Measurements from ENCODE around the gene SPI1. TPM values are rescaled to one million over a fixed set of nuclear protein-coding genes. Genes with fewer than 3 reads are reported as not detected.

SPI1 gene
- total and polyA plus RNA-seq, 4 donors, result 6.3 to 56.0 (median 39.4) TPM

GRCh38 chr11:47414685-47415070 is 36.3 kb upstream of the SPI1 start:
- ATAC-seq (ENCODE audit: low FRiP score) (no peak), DNase-seq (no peak)
- peak overlapping the region in 1 of 2 donors; percentile 3 for H3K27ac ChIP-seq (ENCODE audit: low read depth in 1 of 2, low read length in 2 of 2)
- 89 to 94% methylated on average over 18 to 19 of the region's 19 CpGs for WGBS, 2 donors
- H3K27me3 ChIP-seq (ENCODE audit: control insufficient read depth in 1 of 2, insufficient read depth in 2 of 2, low read length in 1 of 2), result no peaks in the 10 kb centered on the region
- H3K36me3 ChIP-seq (ENCODE audit: control insufficient read depth in 1 of 2, insufficient read depth in 2 of 2, low read length in 1 of 2), result peaks cover 0 to 7% of the 10 kb centered on the region in 2 donors
- no peaks in the 10 kb centered on the region for H3K9me3 ChIP-seq (ENCODE audit: control insufficient read depth, low read length)
- intact Hi-C loops (cut with DNase I), result no loop called here
- no peak overlapping the region for H3K4me3 ChIP-seq (ENCODE audit: low read length in 2 of 2)
- no peaks in the 10 kb centered on the region for H3K4me1 ChIP-seq (ENCODE audit: control insufficient read depth in 1 of 2, insufficient read depth in 2 of 2, low read length in 2 of 2)

GRCh38 chr11:47413908-47414684 is 35.7 kb upstream of the SPI1 start:
- no peak for DNase-seq

GRCh38 chr11:47413351-47413750 is 35.0 kb upstream of the SPI1 start:
- WGBS, 2 donors, result 93 to 94% methylated on average over 13 of the region's 13 CpGs
- H3K27ac ChIP-seq (ENCODE audit: low read depth in 1 of 2, low read length in 2 of 2), result peak overlapping the region in 1 of 2 donors; percentile 18
- H3K36me3 ChIP-seq (ENCODE audit: control insufficient read depth in 1 of 2, insufficient read depth in 2 of 2, low read length in 1 of 2), result peaks cover 0 to 3% of the 10 kb centered on the region in 2 donors
- no peaks in the 10 kb centered on the region for H3K27me3 ChIP-seq (ENCODE audit: control insufficient read depth in 1 of 2, insufficient read depth in 2 of 2, low read length in 1 of 2)
- no peaks in the 10 kb centered on the region for H3K9me3 ChIP-seq (ENCODE audit: control insufficient read depth, low read length)
- ATAC-seq (ENCODE audit: low FRiP score) (no peak), DNase-seq (no peak)
- H3K4me1 ChIP-seq (ENCODE audit: control insufficient read depth in 1 of 2, insufficient read depth in 2 of 2, low read length in 2 of 2), result no peaks in the 10 kb centered on the region
- H3K4me3 ChIP-seq (ENCODE audit: low read length in 2 of 2), result no peak overlapping the region
- intact Hi-C loops (cut with DNase I), result no loop called here

More at GRCh38 chr11:47413908-47414684, 35.7 kb upstream of the SPI1 start:
- no peak overlapping the region for H3K4me3 ChIP-seq (ENCODE audit: low read length in 2 of 2)
- no peaks in the 10 kb centered on the region for H3K9me3 ChIP-seq (ENCODE audit: control insufficient read depth, low read length)
- H3K36me3 ChIP-seq (ENCODE audit: control insufficient read depth in 1 of 2, insufficient read depth in 2 of 2, low read length in 1 of 2), result peaks cover 0 to 7% of the 10 kb centered on the region in 2 donors
- no peak for ATAC-seq (ENCODE audit: low FRiP score)
- H3K27me3 ChIP-seq (ENCODE audit: control insufficient read depth in 1 of 2, insufficient read depth in 2 of 2, low read length in 1 of 2), result no peaks in the 10 kb centered on the region
- H3K27ac ChIP-seq (ENCODE audit: low read depth in 1 of 2, low read length in 2 of 2), result peak overlapping the region in 1 of 2 donors; percentile 18
- intact Hi-C loops (cut with DNase I), result no loop called here
- WGBS, 2 donors, result 76 to 81% methylated on average over 16 of the region's 16 CpGs
- H3K4me1 ChIP-seq (ENCODE audit: control insufficient read depth in 1 of 2, insufficient read depth in 2 of 2, low read length in 2 of 2), result no peaks in the 10 kb centered on the region

- intact Hi-C loops (cut with DNase I), result no loop called here
- DNase-seq, result peak; percentile 74 to 86
- WGBS, 2 donors, result 73 to 77% methylated on average over 11 to 12 of the region's 12 CpGs
- Histone ChIP-seq H3K9me3 (ENCODE audit: control insufficient read depth, low read length) (no peaks in the 10 kb centered on the region), H3K27ac (ENCODE audit: low read depth in 1 of 2, low read length in 2 of 2) (no peak overlapping the region), H3K4me1 (ENCODE audit: control insufficient read depth in 1 of 2, insufficient read depth in 2 of 2, low read length in 2 of 2) (no peaks in the 10 kb centered on the region), H3K4me3 (ENCODE audit: low read length in 2 of 2) (no peak overlapping the region), H3K36me3 (ENCODE audit: control insufficient read depth in 1 of 2, insufficient read depth in 2 of 2, low read length in 1 of 2) (peaks cover 0 to 3% of the 10 kb centered on the region in 2 donors), H3K27me3 (ENCODE audit: control insufficient read depth in 1 of 2, insufficient read depth in 2 of 2, low read length in 1 of 2) (no peaks in the 10 kb centered on the region)
- ATAC-seq (ENCODE audit: low FRiP score), result no peak
Observed at GRCh38 chr11:47411884-47412746, 33.8 kb upstream of the SPI1 start.

- no peak overlapping the region for H3K4me3 ChIP-seq (ENCODE audit: low read length in 2 of 2)
- no peaks in the 10 kb centered on the region for H3K9me3 ChIP-seq (ENCODE audit: control insufficient read depth, low read length)
- no peaks in the 10 kb centered on the region for H3K27me3 ChIP-seq (ENCODE audit: control insufficient read depth in 1 of 2, insufficient read depth in 2 of 2, low read length in 1 of 2)
- H3K4me1 ChIP-seq (ENCODE audit: control insufficient read depth in 1 of 2, insufficient read depth in 2 of 2, low read length in 2 of 2), result no peaks in the 10 kb centered on the region
- H3K36me3 ChIP-seq (ENCODE audit: control insufficient read depth in 1 of 2, insufficient read depth in 2 of 2, low read length in 1 of 2), result peaks cover 0 to 3% of the 10 kb centered on the region in 2 donors
- intact Hi-C loops (cut with DNase I), result no loop called here
- WGBS, 2 donors, result 73% methylated on average over 12 of the region's 12 CpGs
- peak overlapping the region in 1 of 2 donors; percentile 79 for H3K27ac ChIP-seq (ENCODE audit: low read depth in 1 of 2, low read length in 2 of 2)
- DNase-seq (no peak), ATAC-seq (ENCODE audit: low FRiP score) (no peak)
Observed at GRCh38 chr11:47410370-47411264, 32.3 kb upstream of the SPI1 start.

- H3K36me3 ChIP-seq (ENCODE audit: control insufficient read depth in 1 of 2, insufficient read depth in 2 of 2, low read length in 1 of 2), result peaks cover 0 to 3% of the 10 kb centered on the region in 2 donors
- H3K4me1 ChIP-seq (ENCODE audit: control insufficient read depth in 1 of 2, insufficient read depth in 2 of 2, low read length in 2 of 2), result no peaks in the 10 kb centered on the region
- ATAC-seq (ENCODE audit: low FRiP score) (no peak), DNase-seq (peak in 1 of 2 donors; percentile 78)
- H3K27me3 ChIP-seq (ENCODE audit: control insufficient read depth in 1 of 2, insufficient read depth in 2 of 2, low read length in 1 of 2), result no peaks in the 10 kb centered on the region
- intact Hi-C loops (cut with DNase I), result loop anchor here in 1 of 2 donors (5.0 to 10.0 kb wide), 2 partner anchors 37 to 165 kb away; partner anchors contain the start of genes KBTBD4 and NDUFS3
- no peaks in the 10 kb centered on the region for H3K9me3 ChIP-seq (ENCODE audit: control insufficient read depth, low read length)
- peak overlapping the region; percentile 16 to 79 for H3K27ac ChIP-seq (ENCODE audit: low read depth in 1 of 2, low read length in 2 of 2)
- H3K4me3 ChIP-seq (ENCODE audit: low read length in 2 of 2), result peak overlapping the region; percentile 19 to 58
- 33 to 46% methylated on average over 25 to 31 of the region's 31 CpGs for WGBS, 2 donors
Observed at GRCh38 chr11:47409440-47410369, 31.4 kb upstream of the SPI1 start.

- DNase-seq (peak; percentile 82 to 88), ATAC-seq (ENCODE audit: low FRiP score) (peak; percentile 1)
- intact Hi-C loops (cut with DNase I), result loop anchor here in 1 of 2 donors (5.0 to 10.0 kb wide), 2 partner anchors 37 to 166 kb away; partner anchors contain the start of genes KBTBD4 and NDUFS3
- Histone ChIP-seq H3K4me3 (ENCODE audit: low read length in 2 of 2) (peak overlapping the region; percentile 58), H3K4me1 (ENCODE audit: control insufficient read depth in 1 of 2, insufficient read depth in 2 of 2, low read length in 2 of 2) (no peaks in the 10 kb centered on the region), H3K9me3 (ENCODE audit: control insufficient read depth, low read length) (no peaks in the 10 kb centered on the region), H3K36me3 (ENCODE audit: control insufficient read depth in 1 of 2, insufficient read depth in 2 of 2, low read length in 1 of 2) (peaks cover 0 to 2% of the 10 kb centered on the region in 2 donors), H3K27ac (ENCODE audit: low read depth in 1 of 2, low read length in 2 of 2) (peak overlapping the region; percentile 16 to 79), H3K27me3 (ENCODE audit: control insufficient read depth in 1 of 2, insufficient read depth in 2 of 2, low read length in 1 of 2) (no peaks in the 10 kb centered on the region)
- 0 to 1% methylated on average over 28 to 50 of the region's 50 CpGs for WGBS, 2 donors
Observed at GRCh38 chr11:47408598-47409439, 30.5 kb upstream of the SPI1 start.
